AG08395 (cell line): ENCODE measurements around the gene STRA8.

Experiments used
- DNase-seq: peaks from one replicate; pipeline ENCODE4 v3.0.0; 2012; ENCODE audit warnings: mixed read lengths, low spot score

Gene STRA8

GRCh38 chr7:135238112-135238744 is 4.6 kb downstream of the STRA8 start:
- DNase-seq, result no peak

GRCh38 chr7:135239263-135239662 is 5.6 kb downstream of the STRA8 start:
- DNase-seq, result no peak

GRCh38 chr7:135240441-135240840 is 6.8 kb downstream of the STRA8 start:
- no peak for DNase-seq

- no peak for DNase-seq
These were observed 8.6 kb downstream of the STRA8 start for GRCh38 chr7:135242096-135242684.

GRCh38 chr7:135245226-135246190 is 11.9 kb downstream of the STRA8 start:
- DNase-seq, result no peak

DNA sequence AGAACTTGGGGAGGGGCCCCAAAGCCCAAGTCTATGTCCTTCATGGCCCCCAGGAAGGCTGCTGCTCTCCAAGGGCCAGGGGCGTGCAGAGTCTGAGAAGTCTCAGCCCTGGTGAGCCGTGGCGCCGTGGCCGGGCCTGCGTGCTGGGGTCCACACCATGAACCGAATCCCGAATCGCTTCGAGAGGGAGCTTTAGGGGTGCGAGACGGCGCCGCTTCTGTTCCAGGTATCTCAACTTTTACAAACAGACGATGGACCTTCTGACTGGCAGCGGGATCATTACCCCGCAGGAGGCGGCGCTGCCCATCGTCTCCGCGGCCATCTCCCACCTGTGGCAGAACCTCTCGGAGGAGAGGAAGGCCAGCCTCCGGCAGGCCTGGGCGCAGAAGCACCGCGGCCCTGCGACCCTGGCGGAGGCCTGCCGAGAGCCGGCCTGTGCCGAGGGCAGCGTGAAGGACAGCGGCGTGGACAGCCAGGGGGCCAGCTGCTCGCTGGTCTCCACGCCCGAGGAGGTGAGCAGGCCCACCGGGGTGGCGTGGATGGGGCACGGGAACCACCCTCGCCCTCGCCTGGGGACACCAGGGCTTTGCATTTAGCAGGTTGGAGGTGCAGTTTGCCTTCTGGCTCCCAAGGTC is 12.7 kb downstream of the STRA8 start:
- no peak for DNase-seq

DNA sequence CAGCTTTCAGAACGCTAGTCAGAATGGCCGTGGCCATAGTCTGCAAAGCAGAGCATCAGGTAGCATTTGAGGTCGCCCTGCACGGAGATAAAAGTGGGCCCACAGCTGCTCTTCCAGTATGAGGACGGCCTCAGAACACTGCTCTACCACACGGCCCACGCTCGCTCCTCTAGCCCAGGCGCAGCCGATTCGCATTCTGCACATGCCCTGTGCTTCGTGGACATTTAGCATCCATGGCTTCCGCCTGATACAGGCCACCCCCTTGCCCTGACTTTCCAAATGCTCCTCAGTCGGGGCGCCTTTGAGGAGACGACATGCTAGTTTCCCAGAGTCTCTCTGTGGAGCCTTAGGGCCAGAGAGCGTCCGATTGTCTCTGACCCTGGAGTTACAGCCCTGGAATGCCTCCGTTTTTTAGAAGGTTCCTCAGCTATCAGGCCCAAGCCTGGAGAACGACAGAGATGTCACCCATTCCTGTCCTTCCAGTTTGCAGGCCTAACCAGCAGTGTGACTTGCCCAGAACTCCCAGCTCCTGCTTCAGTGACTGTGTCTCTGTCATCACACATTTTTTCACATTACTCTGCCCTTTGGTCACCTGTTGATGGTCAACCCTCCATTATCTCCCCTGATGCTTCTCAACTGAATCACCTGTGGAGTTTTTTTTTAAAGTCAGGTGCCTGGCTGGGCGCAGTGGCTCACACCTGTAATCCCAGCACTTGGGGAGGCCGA is 14.3 kb downstream of the STRA8 start:
- no peak for DNase-seq

GRCh38 chr7:135248546-135248945 is 14.9 kb downstream of the STRA8 start:
- no peak for DNase-seq

DNA sequence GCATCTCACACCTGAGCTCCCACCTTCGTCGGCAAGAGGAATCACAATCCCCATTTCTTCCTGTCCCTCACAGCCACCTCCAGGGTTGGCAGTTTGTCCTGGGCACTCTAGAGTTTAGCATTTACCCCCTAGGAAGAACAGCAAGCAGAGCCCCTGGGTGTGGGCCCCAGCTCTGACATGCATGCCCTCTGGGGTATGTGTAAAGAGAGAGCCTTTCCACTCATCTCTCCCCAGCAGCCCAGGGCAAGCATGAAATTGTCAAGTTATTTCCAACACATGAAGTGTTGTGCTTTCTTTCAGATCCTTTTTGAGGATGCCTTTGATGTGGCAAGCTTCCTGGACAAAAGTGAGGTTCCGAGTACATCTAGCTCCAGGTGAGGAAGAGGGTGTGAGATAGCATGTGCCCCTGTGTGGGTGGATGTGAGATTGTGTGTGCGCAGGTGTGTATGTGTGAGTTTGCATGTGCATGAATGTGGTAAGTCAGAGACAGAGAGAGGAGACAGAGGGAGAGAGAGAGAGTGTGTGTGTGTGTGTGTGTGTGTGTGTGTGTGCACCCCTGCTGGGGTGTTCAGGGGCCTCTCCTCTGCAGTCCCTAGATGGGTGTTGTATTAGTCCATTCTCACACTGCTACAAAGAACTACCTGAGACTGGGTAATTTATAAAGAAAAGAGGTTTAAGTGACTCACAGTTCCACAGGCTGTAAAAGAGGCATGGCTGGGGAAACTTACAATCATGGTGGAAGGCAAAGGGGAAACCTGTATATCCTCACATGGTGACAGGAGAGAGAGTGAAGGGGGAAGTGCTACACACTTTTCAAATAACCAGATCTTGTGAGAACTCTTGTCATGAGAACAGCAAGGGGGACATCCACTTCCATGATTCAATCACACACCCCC is 18.1 kb downstream of the STRA8 start:
- DNase-seq, result no peak

DNA sequence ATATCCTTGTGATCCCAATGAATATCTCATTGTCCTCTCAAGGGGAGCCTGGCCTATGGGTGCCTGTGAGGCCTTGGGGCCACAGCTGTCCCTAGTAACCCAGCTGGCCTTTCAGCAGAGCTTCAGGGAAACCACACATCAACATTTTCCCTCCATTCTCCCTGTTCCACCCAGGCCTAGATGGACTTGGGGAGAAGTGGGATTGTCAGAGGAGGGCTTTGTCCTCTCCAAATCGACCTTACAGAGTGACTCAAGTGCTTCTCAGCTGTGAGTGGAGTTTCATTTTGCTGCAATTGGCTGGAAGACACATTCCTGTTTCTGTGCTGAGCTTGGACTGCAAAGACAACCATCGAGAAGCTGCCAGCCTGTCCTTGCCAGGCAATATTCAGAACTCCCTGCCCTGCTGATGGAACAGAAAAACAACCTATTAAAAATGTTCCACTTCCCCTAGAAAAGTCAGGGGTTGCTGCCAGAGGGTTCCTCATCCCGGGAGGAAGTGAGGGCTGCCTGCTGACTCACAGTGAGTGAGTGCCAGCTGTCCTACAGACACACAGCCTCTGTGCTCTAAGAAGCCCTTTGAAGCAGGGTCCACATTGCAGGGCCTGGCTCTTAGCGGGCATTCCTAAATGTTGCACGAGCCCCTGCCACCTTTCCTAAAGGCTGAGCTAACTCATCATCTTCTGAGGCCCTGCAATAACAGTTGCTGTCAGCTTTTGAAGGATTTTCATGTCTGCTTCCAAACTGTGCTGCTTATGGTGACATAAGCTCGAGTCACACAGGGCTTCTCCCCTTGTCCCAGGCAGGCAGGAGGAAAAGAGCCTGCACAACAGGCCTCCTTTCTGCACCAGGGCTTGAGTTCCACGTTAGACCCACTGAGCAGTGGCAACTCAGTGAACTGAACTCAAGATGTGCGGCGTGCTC is 20.5 kb downstream of the STRA8 start:
- DNase-seq, result peak; percentile 88

- no peak for DNase-seq
These were observed 24.2 kb downstream of the STRA8 start for GRCh38 chr7:135257790-135258189.

DNA sequence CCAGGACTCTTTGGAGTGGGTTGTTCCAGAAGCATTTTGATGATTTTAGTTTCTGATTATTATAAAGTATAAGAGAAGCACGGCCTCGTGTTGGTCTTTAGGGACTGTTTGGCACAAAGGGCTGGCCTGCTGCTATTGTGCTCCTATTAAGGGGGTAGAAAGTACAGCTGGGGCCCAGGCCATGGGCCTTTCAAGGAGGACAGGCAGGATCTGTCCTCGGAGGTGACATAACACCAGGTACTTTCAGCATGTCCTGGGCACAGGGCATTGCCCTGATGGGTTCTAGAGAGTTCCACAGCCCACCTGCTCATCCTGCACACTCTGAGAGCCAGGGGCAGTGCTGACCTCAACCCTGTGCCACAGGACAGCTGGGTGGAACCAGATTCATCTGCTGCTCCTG is 24.9 kb downstream of the STRA8 start:
- DNase-seq, result no peak

GRCh38 chr7:135259702-135260101 is 26.1 kb downstream of the STRA8 start:
- DNase-seq, result no peak

- no peak for DNase-seq
These were observed 26.8 kb downstream of the STRA8 start for GRCh38 chr7:135260470-135260869.

DNA sequence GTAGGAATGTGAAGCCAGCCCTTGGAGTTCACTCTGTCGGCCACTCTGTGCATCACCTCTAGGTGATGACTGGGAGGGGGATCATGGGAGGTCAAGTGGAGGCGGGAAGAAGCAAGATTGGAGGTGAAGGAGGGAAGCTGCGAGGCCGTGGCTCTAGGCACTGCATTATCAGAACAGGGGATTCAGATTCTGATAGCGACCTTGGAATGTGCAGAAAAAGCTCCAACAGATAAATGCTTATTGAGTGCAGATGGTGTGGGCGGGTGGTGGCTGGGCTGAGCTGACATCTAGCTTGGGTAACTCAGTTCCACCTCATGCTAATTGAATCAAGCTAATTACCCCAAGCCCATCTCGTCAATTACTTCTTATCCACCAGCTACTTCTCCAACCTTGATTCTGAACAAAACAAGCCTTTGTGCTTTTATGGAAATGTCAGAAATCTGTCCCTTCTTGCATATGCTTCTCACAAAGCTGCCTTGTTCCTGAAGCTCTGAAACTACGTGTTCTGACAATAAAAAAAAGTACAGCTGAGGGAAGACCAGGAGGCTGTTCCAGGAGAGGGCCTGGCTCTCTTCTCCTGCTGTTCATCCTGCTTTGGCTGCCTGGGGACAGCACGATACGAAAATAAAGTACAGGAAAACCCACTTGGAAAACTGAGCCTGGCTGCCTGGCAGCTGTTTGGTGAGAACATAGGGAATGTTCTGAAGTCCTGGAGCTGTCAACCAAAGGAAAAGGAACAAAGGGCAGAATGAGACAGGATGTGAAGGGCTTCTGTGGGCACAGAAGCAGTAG is 27.5 kb downstream of the STRA8 start:
- DNase-seq, result no peak

DNA sequence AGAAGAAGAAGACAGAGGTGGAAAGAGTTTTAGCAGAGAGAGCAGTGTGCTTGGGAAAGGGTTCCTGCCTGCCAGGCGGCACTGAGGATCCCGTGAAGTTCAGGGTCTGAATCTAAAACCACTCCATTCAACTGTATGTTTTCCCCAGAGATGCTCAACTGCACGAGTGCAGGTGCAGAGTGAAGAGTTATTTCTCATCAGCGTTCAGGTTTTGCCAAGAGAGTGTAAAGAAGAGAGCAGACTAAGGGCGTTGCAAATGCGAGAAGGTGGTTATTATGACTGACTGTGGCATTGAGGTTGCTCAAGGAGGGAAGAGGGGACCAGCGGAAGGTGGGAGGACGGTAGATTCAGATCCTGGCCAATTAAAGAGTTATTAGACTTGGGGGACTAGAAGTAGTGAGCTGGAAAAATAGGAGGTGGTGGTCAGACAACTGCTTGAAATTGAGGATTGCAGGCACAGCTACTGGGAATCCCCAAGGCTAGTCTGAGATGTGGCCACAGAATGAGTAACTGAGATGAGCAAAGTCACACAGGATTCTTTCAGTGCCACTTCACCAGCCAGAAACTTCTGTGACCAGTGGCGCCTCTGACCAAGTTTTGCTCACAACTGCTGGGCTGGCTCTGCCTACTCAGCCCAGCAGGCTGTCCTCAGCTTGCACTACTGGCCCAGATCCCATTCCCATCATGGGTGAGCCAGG is 29.1 kb downstream of the STRA8 start:
- no peak for DNase-seq

DNA sequence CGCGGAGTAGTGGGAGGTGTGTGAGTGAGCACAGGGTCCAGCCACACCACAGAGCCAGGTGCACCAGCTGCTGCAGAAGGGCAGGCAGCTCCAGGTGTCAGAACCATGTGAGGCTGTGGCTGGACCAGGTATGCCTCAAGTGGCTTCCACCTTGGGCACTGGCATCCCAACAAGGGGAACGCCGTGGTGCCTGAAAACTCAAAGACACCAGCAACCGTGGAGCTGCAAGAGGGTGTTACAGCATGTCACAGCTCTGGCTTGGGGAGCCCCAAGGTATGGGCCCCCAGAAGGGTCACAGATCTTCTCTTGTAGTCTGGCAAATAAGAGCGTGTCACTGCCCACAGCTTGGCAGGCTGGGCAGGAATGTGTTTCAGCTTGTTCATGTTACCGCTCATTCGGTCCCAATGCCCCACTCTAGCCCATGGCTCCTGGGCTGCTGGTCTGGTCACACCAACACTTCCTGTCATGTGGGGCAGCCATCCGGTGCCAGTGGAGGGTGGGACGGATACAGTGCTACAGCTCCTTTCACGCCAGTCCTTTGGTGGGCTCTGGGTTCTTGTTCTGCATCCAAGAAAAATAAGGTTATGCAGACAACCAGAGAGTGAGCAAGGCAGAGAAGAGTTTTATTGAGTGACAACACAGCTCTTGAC is 29.8 kb downstream of the STRA8 start:
- DNase-seq, result no peak

DNA sequence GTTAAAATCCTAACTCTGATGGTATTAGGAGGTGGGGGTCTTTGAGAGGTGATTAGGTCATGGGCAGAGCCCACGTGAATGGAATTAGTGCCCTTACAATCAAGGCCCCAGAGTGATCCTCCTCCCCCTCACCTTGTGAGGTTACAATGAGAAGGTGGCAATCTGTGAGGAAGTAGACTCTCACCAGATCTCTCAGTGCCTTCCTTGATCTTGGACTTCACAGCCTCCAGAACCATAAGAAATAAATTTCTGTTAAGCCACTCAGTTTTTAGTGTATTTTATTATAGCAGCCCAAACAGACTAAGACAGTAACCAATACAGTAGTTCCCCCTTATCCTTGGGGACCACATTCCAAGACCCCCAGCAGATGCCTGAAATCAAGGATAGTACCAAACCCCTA is 32.0 kb downstream of the STRA8 start:
- DNase-seq, result no peak
